ENCODE data around the gene SSRP1.

DNA sequence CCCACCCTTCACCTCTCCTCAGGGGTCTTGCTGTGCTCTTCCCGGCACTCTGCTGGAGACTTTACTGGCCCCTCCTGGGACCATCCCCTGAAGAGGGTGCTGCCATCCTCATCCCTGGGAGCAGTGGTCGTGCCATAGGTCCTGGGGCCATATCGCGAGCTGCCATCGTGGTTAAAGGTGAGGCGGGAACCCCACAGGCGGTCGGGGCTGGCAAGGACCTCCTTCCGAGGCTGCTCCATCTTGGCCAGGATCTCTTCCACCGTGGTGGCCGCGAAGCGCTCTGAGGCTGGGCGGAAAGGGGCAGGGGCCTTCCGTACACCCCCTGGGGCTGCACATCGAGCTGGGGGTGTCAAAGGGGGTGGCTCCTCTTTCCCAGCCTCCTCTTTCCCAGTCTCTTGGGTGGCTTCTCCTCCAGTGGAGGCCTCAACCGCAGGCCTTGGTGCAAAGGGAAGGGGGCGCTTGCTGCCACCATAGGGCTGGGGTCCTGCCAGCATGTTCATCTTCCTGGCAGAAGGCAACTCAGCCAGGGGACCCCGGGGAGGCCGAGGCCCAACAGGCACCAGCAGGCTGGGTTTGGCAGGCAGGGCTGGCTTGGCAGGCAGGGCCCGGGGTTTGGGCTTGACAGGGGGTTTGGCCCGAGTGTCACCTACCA, 15.5 kb downstream of the SSRP1 start:
- TF ChIP-seq, protein P1, sequence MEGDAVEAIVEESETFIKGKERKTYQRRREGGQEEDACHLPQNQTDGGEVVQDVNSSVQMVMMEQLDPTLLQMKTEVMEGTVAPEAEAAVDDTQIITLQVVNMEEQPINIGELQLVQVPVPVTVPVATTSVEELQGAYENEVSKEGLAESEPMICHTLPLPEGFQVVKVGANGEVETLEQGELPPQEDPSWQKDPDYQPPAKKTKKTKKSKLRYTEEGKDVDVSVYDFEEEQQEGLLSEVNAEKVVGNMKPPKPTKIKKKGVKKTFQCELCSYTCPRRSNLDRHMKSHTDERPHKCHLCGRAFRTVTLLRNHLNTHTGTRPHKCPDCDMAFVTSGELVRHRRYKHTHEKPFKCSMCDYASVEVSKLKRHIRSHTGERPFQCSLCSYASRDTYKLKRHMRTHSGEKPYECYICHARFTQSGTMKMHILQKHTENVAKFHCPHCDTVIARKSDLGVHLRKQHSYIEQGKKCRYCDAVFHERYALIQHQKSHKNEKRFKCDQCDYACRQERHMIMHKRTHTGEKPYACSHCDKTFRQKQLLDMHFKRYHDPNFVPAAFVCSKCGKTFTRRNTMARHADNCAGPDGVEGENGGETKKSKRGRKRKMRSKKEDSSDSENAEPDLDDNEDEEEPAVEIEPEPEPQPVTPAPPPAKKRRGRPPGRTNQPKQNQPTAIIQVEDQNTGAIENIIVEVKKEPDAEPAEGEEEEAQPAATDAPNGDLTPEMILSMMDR (IDR thresholded peaks at IDR 0.05), result no peak
- TF ChIP-seq EZH2phosphoT487 (IDR thresholded peaks at IDR 0.05) (no peak), EZH2 (IDR thresholded peaks at IDR 0.05) (no peak)
